Measurements from ENCODE around the gene CCBE1. TPM values are rescaled to one million over a fixed set of nuclear protein-coding genes. Genes with fewer than 3 reads are reported as not detected.
"Not testable (repeated sequence)": the region's sequence is repeated elsewhere in the genome, so short reads cannot be mapped to it uniquely, and the experiment has no call there.

The CCBE1 gene
- total RNA-seq, 4 donors from 2014 or later: 2.2 to 7.7 (median 4.1) TPM

GRCh38 chr18:59717291-59717690 is 20.1 kb upstream of the CCBE1 start:
- H3K4me1 ChIP-seq: no peaks in the 10 kb centered on the region
- no peak overlapping the region for H3K27ac ChIP-seq
- H3K9me3 ChIP-seq: no peaks in the 10 kb centered on the region
- ATAC-seq: no peak
- TF ChIP-seq POLR2A (IDR thresholded peaks at IDR 0.05): no peak
- TF ChIP-seq POLR2AphosphoS5 (IDR thresholded peaks at IDR 0.05): no peak
- no peak for TF ChIP-seq EP300 (IDR thresholded peaks at IDR 0.05)
- TF ChIP-seq CTCF (IDR thresholded peaks at IDR 0.05): no peak
- H3K36me3 ChIP-seq: no peaks in the 10 kb centered on the region
- H3K27me3 ChIP-seq: no peaks in the 10 kb centered on the region
- 60 to 89% methylated on average over 1 of the region's 2 CpGs for WGBS, 2 donors (ENCODE audit: low coverage in 1 of 2)
- no peak overlapping the region for H3K4me3 ChIP-seq

GRCh38 chr18:59715966-59716369 is 18.7 kb upstream of the CCBE1 start:
- no peak overlapping the region for H3K27ac ChIP-seq
- no peak overlapping the region for H3K4me3 ChIP-seq
- 0 to 43% methylated on average over 1 of the region's 2 CpGs for whole genome bisulfite sequencing, 2 donors (ENCODE audit: low coverage in 1 of 2)
- no peaks in the 10 kb centered on the region for H3K4me1 ChIP-seq
- H3K27me3 ChIP-seq: no peaks in the 10 kb centered on the region
- H3K9me3 ChIP-seq: no peaks in the 10 kb centered on the region
- no peaks in the 10 kb centered on the region for H3K36me3 ChIP-seq
- no peak for ATAC-seq
- no peak for TF ChIP-seq POLR2AphosphoS5 (IDR thresholded peaks at IDR 0.05)

DNA sequence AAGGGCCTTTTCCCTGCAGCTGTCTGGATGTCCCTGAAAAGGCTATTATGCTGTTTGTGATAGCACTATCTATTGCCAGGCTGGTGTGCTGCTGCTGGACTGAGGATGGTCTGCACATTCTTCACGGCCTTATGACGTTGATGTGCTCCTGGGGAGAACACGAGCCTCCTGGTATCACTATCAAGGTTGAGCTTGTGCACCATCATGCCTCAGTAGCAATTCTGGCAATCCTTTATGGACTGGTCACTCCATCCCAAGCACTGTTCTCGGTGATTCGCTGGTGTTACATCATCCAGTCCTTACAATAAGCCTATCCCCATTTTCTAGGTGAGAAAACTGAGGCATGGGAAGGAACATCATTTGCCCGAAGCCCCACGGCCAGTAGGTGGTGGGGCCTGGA is 18.2 kb upstream of the CCBE1 start:
- Histone ChIP-seq H3K4me1 (no peaks in the 10 kb centered on the region), H3K9me3 (no peaks in the 10 kb centered on the region), H3K36me3 (no peaks in the 10 kb centered on the region), H3K27me3 (no peaks in the 10 kb centered on the region), H3K27ac (no peak overlapping the region), H3K4me3 (no peak overlapping the region)
- TF ChIP-seq POLR2A (IDR thresholded peaks at IDR 0.05) (no peak), CTCF (IDR thresholded peaks at IDR 0.05) (no peak), EP300 (IDR thresholded peaks at IDR 0.05) (no peak), POLR2AphosphoS5 (IDR thresholded peaks at IDR 0.05) (no peak)
- no peak for ATAC-seq
- 79 to 82% methylated on average over 2 to 7 of the region's 7 CpGs for WGBS, 2 donors (ENCODE audit: low coverage in 1 of 2)

- ATAC-seq, H3K27me3 ChIP-seq, H3K9me3 ChIP-seq, H3K4me1 ChIP-seq, H3K27ac ChIP-seq, H3K4me3 ChIP-seq, H3K36me3 ChIP-seq: not testable (repeated sequence)
- no CpG with 5 or more reads among the region's 28 CpGs for WGBS, 2 donors (ENCODE audit: low coverage in 1 of 2)
These were observed 16.9 kb upstream of the CCBE1 start for GRCh38 chr18:59714096-59714495.

DNA sequence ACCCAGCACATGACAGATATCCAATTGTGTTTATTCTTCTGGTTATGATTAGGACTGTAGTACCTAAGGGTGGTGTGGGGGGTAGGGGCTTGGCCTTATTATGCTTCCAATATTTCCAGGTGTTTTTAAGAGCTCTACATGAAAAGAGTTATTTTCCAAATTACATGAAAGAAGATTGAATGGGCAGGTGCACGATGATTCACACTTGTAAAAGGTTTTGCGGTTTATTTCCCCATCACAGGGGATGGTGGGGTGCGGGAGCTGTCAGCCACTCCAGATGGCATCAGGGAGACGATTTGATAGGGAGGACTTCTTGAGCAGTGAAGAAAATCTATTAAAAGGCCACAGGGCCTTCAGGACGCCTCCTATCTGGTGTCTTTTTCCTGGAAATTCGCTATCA is 15.1 kb upstream of the CCBE1 start:
- H3K4me1 ChIP-seq: no peaks in the 10 kb centered on the region
- no peak overlapping the region for H3K4me3 ChIP-seq
- H3K27ac ChIP-seq: no peak overlapping the region
- WGBS, 2 donors (ENCODE audit: low coverage in 1 of 2): 82 to 100% methylated on average over 3 to 6 of the region's 6 CpGs
- TF ChIP-seq CTCF (IDR thresholded peaks at IDR 0.05) (no peak), EP300 (IDR thresholded peaks at IDR 0.05) (no peak), POLR2AphosphoS5 (IDR thresholded peaks at IDR 0.05) (no peak), POLR2A (IDR thresholded peaks at IDR 0.05) (no peak)
- no peak for ATAC-seq
- no peaks in the 10 kb centered on the region for H3K9me3 ChIP-seq
- no peaks in the 10 kb centered on the region for H3K36me3 ChIP-seq
- peaks cover 3% of the 10 kb centered on the region for H3K27me3 ChIP-seq

- ATAC-seq: no peak
- H3K4me1 ChIP-seq: peaks cover 0 to 14% (median 0%) of the 10 kb centered on the region in 3 donors
- WGBS, 2 donors (ENCODE audit: low coverage in 1 of 2): 96 to 97% methylated on average over 5 to 7 of the region's 8 CpGs
- no peak for TF ChIP-seq EP300 (IDR thresholded peaks at IDR 0.05)
- TF ChIP-seq POLR2AphosphoS5 (IDR thresholded peaks at IDR 0.05): no peak
- no peak for TF ChIP-seq CTCF (IDR thresholded peaks at IDR 0.05)
- no peak for TF ChIP-seq POLR2A (IDR thresholded peaks at IDR 0.05)
- H3K36me3 ChIP-seq: no peaks in the 10 kb centered on the region
- H3K4me3 ChIP-seq: no peak overlapping the region
- peaks cover 3% of the 10 kb centered on the region for H3K27me3 ChIP-seq
- H3K27ac ChIP-seq: no peak overlapping the region
- H3K9me3 ChIP-seq: no peaks in the 10 kb centered on the region
These were observed 11.8 kb upstream of the CCBE1 start for GRCh38 chr18:59708988-59709387.
